Putamen (tissue), 1 donor: Measurements from ENCODE around the gene TREH.
A peak's percentile ranks its signal among the peaks of the same experiment; 100 is the strongest.
"Not testable (repeated sequence)": the region's sequence is repeated elsewhere in the genome, so short reads cannot be mapped to it uniquely, and the experiment has no call there.

Experiments used
- DNase-seq: peaks from one replicate; pipeline ENCODE4 v3.0.0-alpha.2; 2016; ENCODE audit warnings: low spot score

The TREH gene, protein sequence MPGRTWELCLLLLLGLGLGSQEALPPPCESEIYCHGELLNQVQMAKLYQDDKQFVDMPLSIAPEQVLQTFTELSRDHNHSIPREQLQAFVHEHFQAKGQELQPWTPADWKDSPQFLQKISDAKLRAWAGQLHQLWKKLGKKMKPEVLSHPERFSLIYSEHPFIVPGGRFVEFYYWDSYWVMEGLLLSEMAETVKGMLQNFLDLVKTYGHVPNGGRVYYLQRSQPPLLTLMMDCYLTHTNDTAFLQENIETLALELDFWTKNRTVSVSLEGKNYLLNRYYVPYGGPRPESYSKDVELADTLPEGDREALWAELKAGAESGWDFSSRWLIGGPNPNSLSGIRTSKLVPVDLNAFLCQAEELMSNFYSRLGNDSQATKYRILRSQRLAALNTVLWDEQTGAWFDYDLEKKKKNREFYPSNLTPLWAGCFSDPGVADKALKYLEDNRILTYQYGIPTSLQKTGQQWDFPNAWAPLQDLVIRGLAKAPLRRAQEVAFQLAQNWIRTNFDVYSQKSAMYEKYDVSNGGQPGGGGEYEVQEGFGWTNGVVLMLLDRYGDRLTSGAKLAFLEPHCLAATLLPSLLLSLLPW

DNA sequence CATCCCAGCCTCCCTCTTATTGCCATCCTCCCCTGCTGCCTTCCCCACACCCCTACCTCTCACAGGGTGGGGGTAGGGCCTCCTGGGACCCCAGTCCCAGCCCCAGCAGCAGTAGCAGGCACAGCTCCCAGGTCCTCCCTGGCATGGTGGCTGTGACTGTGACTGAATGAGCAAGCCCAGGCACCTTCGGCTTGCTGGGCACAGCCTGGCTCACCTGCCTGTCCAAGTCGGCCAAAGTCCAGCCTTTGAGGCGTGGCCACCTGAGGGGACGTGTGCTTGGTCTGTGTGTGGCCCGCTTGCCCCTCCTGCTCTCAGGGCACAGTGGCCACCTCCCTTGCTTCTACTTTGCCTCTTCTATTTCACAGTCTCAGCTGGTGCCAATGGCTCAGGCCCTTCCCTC is at the start of gene TREH:
TREH (minus strand) TSS at position 168 of the 400 bp plus-strand sequence; CDS start at position 145, 23 bp downstream.
- DNase-seq = no peak

DNA sequence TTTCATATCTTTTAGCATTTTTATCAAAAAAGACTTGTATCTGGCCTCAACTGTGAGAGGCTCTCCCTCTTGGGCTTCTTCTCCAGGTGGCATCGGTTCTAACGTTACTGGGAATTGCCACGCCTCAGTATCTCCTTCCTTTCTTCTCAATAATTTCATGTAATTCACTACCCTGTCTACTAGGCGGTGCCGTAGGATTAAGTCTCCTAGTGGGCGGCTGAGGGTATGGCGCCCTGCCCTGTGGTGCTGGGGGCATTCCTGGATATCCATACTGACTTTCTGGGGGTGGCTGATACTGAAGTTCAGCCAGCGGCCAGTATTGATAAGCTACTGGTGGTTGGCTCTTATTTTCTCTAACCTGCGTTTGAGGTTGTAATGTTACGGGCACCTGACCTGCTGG is 48.7 kb upstream of the TREH start:
- not testable (repeated sequence) for DNase-seq

DNA sequence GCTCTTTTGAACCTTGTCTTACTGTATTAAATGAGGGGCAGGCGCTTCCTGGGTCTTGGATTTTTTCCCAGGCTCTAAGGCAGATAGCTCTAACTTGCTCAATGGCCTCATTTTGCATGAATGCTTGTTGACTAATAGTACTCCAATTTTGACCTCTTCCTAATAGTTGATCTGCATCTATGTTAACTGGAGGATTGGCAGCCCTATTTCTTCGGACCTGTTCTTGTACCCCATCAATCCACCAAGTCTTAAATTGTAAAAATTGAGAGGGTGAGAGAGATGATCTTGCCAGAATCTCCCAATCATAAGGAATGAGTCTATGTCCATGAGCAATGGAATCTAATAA is 48.2 kb upstream of the TREH start:
- not testable (repeated sequence) for DNase-seq

DNA sequence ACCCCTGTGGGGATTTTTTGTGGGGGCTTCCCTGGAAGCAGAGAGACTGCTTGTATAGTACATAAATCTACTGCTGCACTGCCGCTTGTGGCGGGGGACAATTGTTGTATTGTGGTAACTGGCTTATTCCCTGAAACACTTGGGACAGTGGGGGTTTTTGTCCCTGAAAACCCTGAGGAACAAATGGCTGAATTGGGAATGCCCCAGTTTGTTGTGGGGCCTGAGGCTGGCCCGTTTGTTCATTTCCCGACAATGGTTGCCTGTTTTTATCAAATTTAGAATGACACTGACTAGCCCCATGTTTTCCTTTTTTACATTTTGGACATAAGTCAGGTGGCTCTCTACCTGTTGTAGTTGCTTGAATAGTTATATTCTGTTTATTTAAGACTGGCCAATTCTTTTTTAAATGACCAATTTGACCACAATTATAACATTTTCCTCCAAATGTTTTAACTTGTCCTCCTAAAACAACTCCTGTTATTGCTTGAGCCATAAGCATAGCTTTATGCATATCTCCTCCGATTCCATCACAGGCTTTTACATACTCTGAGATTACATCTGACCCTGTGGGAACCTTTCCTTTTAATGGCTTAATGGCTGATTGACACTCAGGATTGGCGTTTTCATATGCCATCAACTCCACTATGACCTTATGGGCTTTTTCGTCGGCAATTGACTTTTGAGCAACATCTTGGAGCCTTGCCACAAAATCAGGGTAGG is 47.7 kb upstream of the TREH start:
- DNase-seq = not testable (repeated sequence)

DNA sequence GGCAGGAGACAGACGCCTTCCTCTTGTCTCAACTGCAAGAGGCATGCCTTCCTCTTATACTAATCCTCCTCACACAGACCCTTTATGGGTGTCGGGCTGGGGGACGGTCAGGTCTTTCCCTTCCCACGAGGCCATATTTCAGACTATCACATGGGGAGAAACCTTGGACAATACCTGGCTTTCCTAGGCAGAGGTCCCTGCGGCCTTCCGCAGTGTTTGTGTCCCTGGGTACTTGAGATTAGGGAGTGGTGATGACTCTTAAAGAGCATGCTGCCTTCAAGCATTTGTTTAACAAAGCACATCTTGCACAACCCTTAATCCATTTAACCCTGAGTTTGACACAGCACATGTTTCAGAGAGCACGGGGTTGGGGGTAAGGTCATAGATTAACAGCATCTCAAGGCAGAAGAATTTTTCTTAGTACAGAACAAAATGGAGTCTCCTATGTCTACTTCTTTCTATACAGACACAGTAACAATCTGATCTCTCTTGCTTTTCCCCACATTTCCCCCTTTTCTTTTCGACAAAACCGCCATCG is 42.1 kb upstream of the TREH start:
- DNase-seq = not testable (repeated sequence)

DNA sequence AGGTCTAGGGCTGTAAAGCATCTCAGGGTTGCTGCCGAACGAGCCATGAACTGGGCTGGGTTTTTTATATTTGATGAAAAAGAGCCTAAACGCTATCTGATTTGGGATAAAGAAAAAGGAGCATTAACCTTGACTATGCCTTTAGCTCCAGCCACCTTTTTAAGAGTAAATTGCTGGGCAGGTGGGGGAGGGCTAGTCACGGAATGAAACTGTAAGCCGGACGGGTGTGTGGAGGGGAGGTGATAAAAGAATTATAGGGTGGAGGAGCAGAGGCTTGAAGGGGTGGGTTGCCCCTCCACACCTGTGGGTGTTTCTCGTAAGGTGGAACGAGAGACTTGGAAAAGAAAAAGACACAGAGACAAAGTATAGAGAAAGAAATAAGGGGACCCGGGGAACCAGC is 41.3 kb upstream of the TREH start:
- DNase-seq = not testable (repeated sequence)

DNA sequence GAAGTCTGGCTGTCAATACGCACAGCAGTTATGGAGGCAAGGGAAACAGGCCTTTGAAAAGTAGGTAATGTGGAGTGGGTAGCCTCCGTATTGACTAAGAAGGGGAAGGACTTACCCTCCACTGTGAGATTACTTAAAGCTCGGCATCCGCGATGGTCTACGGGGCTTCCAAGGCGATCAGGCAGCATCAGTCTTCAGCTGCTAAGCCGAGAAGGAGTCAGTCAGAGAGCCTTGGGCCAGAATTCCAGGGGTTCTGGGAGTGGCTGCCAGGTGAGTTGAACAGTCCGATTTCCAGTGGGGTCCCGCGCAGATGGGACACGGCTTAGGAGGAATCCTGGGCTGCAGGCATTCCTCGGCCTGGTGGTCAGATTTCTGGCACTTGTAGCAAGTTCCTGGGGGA is 40.6 kb upstream of the TREH start:
- not testable (repeated sequence) for DNase-seq

DNA sequence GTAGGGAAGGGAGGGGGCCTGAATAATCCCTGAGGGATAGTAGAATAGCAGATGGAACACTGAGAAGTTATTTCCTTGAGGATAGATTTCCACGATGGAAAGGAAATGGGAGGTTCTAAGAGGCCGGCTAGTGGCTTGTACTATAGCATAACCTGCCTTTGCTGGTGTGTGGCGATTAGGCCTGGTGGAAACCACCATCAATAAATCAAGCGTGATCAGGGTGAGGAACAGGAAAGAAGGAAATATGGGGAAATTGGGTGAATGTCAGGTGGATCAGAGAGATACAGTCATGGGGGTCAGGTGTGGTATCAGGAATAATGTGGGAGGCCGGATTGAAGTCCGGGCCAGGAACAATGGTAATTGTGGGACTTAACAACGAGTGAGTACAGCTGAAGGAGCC is 39.1 kb upstream of the TREH start:
- not testable (repeated sequence) for DNase-seq

DNA sequence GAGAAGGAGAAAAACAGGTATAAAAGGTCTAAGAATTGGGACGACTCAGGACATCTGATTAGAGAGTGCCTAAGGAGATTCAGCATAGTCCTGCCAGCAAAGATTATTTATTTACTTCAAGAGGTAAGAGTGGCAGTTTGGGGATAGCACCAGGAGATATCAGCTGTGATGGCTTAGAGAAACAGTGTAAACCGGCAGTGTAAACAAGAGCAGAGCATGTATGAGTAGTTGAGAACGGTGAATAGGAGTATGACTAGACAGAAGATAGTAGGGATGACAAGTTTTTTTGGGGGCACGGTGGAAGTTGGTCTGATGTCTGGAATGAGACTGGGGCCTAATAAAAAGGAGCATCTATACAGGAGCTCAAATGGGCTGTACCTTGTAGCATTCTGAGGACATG is 38.3 kb upstream of the TREH start:
- DNase-seq = not testable (repeated sequence)

DNA sequence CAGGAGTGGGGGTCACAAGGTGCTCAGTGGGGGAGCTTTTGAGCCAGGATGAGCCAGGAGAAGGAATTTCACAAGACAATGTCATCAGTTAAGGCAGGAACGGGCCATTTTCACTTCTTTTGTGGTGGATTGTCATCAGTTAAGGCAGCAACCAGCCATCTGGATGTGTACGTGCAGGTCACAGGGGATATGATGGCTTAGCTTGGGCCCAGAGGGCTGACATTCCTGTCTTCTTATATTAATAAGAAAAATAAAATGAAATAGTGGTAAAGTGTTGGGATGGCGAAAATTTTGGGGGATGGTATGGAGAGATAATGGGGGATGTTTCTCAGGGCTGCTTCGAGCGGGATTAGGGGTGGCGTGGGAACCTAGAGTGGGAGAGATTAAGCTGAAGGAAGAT is 37.8 kb upstream of the TREH start:
- not testable (repeated sequence) for DNase-seq

DNA sequence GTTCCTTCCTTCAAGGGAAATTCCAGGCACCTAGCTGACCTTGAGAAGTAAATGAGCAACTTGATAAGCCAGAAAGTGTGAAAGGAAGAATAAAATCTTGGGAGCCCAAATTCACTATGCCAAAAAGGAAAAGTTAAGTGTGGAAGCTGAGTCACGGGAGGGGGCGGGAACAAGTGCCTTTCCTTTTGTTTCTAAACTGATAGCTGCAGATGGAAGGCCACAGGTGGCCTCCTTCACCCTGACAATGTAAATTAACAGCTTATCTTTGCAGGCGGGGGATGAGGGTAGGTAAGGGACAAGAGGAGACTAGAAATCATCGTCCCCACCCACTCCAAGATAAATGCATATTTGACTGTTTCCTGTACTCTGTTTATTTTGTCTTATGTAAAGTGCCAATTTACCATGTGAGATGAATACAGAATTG is 36.4 kb upstream of the TREH start:
- DNase-seq = no peak

DNA sequence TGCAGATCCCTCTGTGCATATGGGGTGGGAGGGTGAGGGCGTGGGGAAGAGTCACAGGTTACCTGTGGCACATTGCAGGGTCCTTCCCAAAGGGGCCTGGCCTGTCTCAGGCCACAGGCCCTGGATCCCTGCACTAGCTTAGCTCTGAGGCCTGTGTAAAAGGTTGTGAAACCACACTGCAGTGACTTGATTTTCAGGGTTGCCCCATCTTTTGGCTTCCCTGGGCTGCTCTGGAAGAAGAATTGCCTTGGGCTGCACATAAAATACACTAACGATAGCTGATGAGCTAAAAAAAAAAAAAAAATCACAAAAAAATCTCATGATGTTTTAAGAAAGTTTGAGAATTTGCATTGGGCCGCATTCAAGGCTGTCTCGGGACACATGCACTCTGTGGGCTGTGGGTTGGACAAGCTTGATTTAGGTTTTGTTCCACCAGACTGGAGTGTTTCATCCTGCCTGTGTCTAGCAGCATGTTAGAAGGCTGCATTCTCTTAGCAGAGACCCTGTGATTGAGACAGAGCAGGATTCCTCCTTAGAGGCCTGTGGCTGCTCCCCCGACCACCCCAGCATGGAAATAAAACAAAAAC is 35.9 kb upstream of the TREH start:
- no peak for DNase-seq

DNA sequence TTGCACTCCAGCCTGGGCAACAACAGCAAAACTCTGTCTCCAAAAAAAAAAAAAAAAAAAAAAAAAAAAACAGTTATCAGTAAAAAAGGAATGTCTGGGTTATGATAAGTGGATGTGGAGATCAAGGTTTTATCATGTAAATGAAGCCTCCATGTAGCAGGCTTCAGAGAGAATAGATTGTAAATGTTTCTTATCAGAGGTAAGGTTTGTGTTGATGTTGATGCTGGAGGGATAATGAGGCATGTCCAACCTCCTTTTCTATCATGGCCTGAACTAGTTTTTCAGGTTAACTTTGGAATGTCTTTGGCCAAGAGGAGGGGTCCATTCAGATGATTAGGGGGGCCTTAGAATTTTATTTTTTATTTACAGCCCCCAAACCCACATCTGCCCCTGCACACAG is 35.4 kb upstream of the TREH start:
- no peak for DNase-seq

DNA sequence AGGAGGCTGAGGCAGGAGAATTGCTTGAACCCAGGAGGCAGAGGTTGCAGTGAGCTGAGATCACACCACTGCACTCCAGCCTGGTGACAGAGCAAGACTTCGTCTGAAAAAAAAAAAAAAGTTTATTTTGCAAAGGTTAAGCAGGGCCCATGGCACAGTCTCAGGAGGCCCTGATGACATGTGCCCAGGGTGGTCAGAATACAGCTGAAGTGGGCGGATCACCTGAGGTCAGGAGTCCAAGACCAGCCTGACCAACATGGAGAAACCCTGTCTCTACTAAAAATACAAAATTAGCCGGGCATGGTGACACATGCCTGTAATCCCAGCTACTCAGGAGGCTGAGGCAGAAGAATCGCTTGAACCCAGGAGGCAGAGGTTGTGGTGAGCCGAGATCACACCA is 35.0 kb upstream of the TREH start:
- DNase-seq = not testable (repeated sequence)

DNA sequence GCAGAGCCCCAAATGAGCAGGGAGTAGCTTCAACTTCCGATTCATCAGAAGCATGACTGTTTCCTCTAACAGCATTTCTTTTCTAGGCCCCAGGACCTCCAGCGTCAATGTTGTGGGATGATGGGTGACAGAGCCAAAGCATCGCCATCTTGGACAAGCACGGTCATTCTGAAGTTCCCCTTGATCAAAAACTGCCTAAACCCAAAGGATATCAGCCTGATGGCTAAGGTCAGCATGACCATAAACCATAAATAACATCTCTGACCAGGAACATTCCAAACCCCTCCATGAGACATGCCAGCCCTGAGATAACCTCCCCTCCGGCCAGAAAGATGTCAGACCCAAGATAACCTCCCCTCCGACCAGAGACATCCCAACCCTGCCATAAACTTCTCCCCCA is 28.8 kb upstream of the TREH start:
- DNase-seq = no peak

DNA sequence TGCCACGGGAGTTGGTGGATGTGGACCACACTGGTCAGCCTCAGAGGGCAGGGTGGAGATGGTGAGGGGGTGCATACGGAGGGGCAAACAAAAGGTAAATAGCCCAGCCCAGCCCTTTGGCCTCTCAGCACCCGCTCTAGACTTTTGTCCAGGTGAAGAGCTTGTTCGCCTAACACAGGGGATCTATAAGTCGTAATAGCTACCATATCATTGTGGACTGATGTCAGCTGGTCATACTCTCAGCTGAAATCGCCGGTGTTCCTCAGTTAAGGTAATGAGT is 27.0 kb upstream of the TREH start:
- no peak for DNase-seq

DNA sequence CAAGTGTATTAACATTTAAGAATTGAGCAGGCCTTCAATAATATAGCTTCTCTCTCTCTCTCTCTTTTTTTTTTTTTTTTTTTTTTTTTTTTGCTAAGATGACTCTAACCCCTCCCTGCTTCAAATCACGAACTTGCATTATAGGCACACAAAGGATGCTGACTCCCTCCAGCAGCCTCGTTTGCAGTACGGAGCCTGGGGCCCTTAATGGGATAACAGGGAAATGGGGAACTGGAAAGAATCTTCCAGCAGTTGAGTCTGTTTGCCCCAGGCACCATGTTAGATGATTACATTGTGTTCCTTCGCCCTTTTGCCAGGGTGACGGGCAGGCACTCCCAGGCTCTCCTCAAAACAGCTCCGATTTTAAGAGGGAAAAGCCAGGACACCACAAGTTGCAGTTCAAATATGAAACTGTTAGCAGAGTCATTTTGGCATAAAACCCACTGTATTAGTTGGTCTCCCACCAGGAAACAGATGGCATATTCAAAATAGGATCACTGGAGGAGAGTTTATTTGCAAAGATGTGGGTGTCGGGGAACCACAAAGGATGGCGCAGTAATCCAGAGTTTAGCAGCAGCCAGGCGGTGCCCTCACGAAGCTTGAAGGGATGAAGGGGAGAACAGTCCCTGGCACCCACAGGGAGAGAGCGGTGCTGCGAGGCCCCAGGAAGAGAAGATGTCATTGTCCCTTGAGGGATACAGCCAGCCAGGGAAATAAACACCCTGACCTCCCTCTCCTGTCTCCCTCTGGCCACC is 26.5 kb upstream of the TREH start:
- peak; percentile 41 for DNase-seq

DNA sequence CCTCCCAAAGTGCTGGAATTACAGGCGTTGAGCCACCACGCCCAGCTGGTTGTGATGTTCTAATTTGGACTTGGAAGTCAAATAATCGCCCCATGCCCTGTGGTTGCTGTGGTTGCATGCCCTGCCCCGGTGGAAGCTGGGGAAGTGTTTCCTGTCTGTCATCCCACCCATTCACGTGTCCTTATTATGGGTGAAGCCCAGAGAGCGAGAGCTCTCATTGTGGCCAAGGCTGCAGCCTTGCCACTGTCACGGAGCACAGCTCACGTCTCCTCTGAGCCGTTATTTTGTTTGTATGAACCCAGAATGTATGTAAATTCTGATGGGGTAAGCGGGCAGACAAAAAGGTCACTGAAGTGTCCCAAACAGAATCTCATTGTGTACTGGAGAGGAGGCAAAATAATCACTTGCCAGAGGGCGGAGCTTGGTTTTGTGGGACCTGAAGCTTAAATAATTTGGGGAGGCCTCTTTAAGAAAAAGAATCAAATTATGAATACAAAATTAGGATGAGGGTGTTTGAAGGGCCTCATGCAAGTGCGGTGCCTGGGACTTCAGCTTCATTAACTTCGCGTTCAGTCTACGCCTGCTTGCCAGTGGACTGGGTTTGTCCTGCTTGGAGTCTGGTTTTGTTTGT is 25.8 kb upstream of the TREH start:
- peak; percentile 80 for DNase-seq

DNA sequence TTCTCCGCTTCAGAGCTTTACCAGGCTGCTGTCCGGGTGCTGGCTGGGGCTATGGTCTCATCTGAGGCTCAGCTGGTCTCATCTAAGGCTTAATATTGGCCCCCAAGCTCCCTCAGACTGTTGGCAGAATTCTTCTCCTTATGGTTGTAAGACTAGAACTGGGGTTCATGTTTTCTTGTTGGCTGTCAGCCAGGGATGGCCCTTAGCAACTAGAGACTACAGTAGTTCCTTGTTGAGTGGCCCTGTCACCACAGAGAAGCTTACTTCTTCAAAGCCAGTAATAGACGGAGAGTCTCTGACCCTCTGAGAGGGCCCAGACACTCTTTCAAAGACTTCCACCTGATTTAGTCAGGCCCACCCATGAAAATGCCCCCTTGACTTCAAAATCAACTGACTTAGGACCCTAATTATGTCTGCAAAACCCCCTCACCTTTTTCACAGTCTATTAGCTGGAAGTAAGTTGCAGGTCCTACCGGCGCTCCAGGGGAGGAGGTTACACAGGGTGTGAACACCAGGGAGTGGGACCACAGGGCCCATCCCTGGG is 24.2 kb upstream of the TREH start:
- DNase-seq = peak; percentile 47

DNA sequence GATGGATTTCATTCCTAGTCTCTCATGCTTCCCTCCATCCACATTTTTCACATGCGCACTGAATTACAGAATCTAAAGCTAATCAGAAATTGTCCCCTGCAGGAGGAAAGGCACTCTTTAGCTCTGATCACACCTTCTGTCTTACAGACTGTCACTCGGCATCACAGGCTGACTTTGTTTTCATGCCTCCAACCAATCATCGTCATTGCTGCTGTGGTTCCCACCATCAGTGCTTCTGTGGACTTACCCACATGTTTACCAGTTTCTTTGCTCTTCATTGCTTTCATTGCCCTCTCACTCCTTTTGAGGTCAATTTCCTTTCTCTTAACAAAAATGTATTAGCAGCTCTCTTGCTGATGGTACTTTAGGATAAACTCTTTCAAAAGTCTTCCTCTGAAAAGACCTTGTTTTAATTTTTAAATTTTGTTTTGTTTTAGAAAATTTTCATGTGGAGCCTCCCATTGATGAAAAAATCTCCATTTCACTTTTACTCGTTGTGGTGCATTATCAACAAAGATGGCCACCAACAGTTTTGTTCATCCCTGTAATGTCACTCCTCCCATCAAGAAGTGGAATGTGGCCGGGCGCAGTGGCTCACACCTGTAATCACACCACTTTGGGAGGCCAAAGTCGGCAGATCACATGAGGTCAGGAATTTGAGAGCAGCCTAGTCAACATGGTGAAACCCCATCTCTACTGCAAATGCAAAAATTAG is 20.2 kb upstream of the TREH start:
- DNase-seq = no peak

DNA sequence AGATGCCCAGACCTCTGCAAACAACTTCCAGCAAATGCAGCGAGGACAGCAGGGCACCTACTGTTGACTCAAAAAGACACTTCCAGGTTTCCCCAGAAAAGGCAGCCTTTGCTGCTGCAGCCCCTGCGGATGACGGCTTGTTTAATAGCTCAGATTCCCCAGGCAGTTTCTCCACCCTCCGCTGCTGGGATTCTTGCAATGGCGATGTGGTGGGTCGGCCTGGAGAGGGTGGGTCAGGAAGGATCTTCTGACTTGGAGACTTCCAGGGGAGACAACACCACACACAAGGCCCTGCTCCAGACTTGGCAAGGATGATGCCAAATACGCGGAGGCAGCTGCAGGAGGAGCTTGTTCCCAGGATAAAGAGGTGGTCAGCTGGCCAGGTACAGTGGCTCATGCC is 17.9 kb upstream of the TREH start:
- no peak for DNase-seq
